ENCODE results near the gene CLPTM1.
"Not testable (repeated sequence)": the region's sequence is repeated elsewhere in the genome, so short reads cannot be mapped to it uniquely, and the experiment has no call there.

The CLPTM1 gene

GRCh38 chr19:44998025-44998424 is 42.8 kb downstream of the CLPTM1 start:
- no peak for TF ChIP-seq CTCF (IDR thresholded peaks at IDR 0.05; ENCODE audit: low read depth, low read length)
- H3K27me3 ChIP-seq (ENCODE audit: insufficient read depth, low read depth, severe bottlenecking): no peaks in the 10 kb centered on the region
- H3K9me3 ChIP-seq (ENCODE audit: severe bottlenecking): no peaks in the 10 kb centered on the region
- DNase-seq: no peak
- no peaks in the 10 kb centered on the region for H3K36me3 ChIP-seq
- no peak overlapping the region for H3K27ac ChIP-seq
- H3K4me3 ChIP-seq (ENCODE audit: low read depth, low read length): no peak overlapping the region

- DNase-seq; H3K27ac ChIP-seq; H3K9me3 ChIP-seq (ENCODE audit: severe bottlenecking); H3K4me3 ChIP-seq (ENCODE audit: low read depth, low read length); H3K36me3 ChIP-seq; H3K27me3 ChIP-seq (ENCODE audit: insufficient read depth, low read depth, severe bottlenecking): not testable (repeated sequence)
Observed at GRCh38 chr19:44999131-44999925, 44.1 kb downstream of the CLPTM1 start.

GRCh38 chr19:45000665-45001064 is 45.5 kb downstream of the CLPTM1 start:
- H3K27me3 ChIP-seq (ENCODE audit: insufficient read depth, low read depth, severe bottlenecking); H3K9me3 ChIP-seq (ENCODE audit: severe bottlenecking); DNase-seq; H3K27ac ChIP-seq; H3K36me3 ChIP-seq: not testable (repeated sequence)
- peak overlapping the region; percentile 26; the same call in 1 of the 2 replicates for H3K4me3 ChIP-seq (ENCODE audit: low read depth, low read length)

GRCh38 chr19:45001087-45001739 is 46.0 kb downstream of the CLPTM1 start, which contains the start of gene RELB:
Gene RELB (plus strand): TSS chr19:45001464. CDS start chr19:45001580, 116 bp downstream.
- no peak for TF ChIP-seq CTCF (IDR thresholded peaks at IDR 0.05; ENCODE audit: low read depth, low read length)
- no peaks in the 10 kb centered on the region for H3K9me3 ChIP-seq (ENCODE audit: severe bottlenecking)
- H3K36me3 ChIP-seq: no peaks in the 10 kb centered on the region
- peak within 1 kb of the TSS; percentile 77 for H3K27ac ChIP-seq
- DNase-seq: peak; percentile 93
- H3K4me3 ChIP-seq (ENCODE audit: low read depth, low read length): peak within 1 kb of the TSS; percentile 52
- H3K27me3 ChIP-seq (ENCODE audit: insufficient read depth, low read depth, severe bottlenecking): no peaks in the 10 kb centered on the region

- no peak for DNase-seq
- Histone ChIP-seq H3K9me3 (ENCODE audit: severe bottlenecking) (no peaks in the 10 kb centered on the region), H3K4me3 (ENCODE audit: low read depth, low read length) (no peak overlapping the region), H3K27ac (no peak overlapping the region), H3K27me3 (ENCODE audit: insufficient read depth, low read depth, severe bottlenecking) (no peaks in the 10 kb centered on the region), H3K36me3 (no peaks in the 10 kb centered on the region)
- no peak for TF ChIP-seq CTCF (IDR thresholded peaks at IDR 0.05; ENCODE audit: low read depth, low read length)
Observed at GRCh38 chr19:45003485-45003884, 48.3 kb downstream of the CLPTM1 start.

GRCh38 chr19:45005787-45006186 is 50.6 kb downstream of the CLPTM1 start:
- DNase-seq: no peak
- no peak for TF ChIP-seq CTCF (IDR thresholded peaks at IDR 0.05; ENCODE audit: low read depth, low read length)
- Histone ChIP-seq H3K36me3 (no peaks in the 10 kb centered on the region), H3K27me3 (ENCODE audit: insufficient read depth, low read depth, severe bottlenecking) (no peaks in the 10 kb centered on the region), H3K9me3 (ENCODE audit: severe bottlenecking) (no peaks in the 10 kb centered on the region), H3K27ac (no peak overlapping the region), H3K4me3 (ENCODE audit: low read depth, low read length) (no peak overlapping the region)

Measured in WERI-Rb-1 (cell line).